ENCODE results near the gene CCDC142.
"Not testable (repeated sequence)": the region's sequence is repeated elsewhere in the genome, so short reads cannot be mapped to it uniquely, and the experiment has no call there.

Gene CCDC142

GRCh38 chr2:74470742-74471141 is 12.1 kb downstream of the CCDC142 start:
- DNase-seq, result not testable (repeated sequence)

GRCh38 chr2:74464406-74464805 is 18.4 kb downstream of the CCDC142 start:
- DNase-seq, result peak; percentile 54

- DNase-seq, result no peak
Observed at GRCh38 chr2:74462786-74463105, 20.1 kb downstream of the CCDC142 start.

GRCh38 chr2:74462054-74462785 is 20.6 kb downstream of the CCDC142 start:
- DNase-seq, result no peak

GRCh38 chr2:74461187-74462053 is 21.4 kb downstream of the CCDC142 start:
- DNase-seq, result peak; percentile 29

- DNase-seq, result not testable (repeated sequence)
Observed at GRCh38 chr2:74460187-74460586, 22.6 kb downstream of the CCDC142 start.

- not testable (repeated sequence) for DNase-seq
Observed at GRCh38 chr2:74459503-74460118, 23.2 kb downstream of the CCDC142 start.

- DNase-seq, result peak; percentile 51
Observed at GRCh38 chr2:74458938-74459363, 23.8 kb downstream of the CCDC142 start.

GRCh38 chr2:74458132-74458937 is 24.5 kb downstream of the CCDC142 start, which contains the start of gene WBP1:
Gene WBP1, plus strand, starts transcription at chr2:74458438. Its CDS starts 165 bp downstream, at chr2:74458603.
- peak; percentile 100 for DNase-seq

GRCh38 chr2:74457549-74458131 is 25.2 kb downstream of the CCDC142 start:
- peak; percentile 91 for DNase-seq

- no peak for DNase-seq
Observed at GRCh38 chr2:74457129-74457548, 25.7 kb downstream of the CCDC142 start.

GRCh38 chr2:74454654-74455511 is 27.9 kb downstream of the CCDC142 start, which contains the start of gene INO80B:
Gene INO80B, plus strand, starts transcription at chr2:74455087. Its CDS starts 30 bp downstream, at chr2:74455117.
- DNase-seq, result peak; percentile 99

- no peak for DNase-seq
Observed at GRCh38 chr2:74450570-74451190, 32.1 kb downstream of the CCDC142 start.

- no peak for DNase-seq
Observed at GRCh38 chr2:74448771-74449170, 34.0 kb downstream of the CCDC142 start.

- no peak for DNase-seq
Observed at GRCh38 chr2:74447230-74447999, 35.4 kb downstream of the CCDC142 start.

GRCh38 chr2:74444498-74445318 is 38.1 kb downstream of the CCDC142 start:
- no peak for DNase-seq

GRCh38 chr2:74442483-74443297 is 40.1 kb downstream of the CCDC142 start:
- DNase-seq, result not testable (repeated sequence)

Measured in DMS53 (cell line).